GM06990 (cell line): ENCODE measurements around the gene ITPRID2.
A peak's percentile ranks its signal among the peaks of the same experiment; 100 is the strongest.

ENCODE experiments used
- DNase-seq: peaks from one replicate; pipeline ENCODE4 v3.0.0-alpha.2; 2011; ENCODE audit not compliant: insufficient read length; ENCODE audit errors: extremely low read depth
- H3K27me3 ChIP-seq: replicated peaks from 2 replicates; pipeline ENCODE4 v1.6.0; 2011; ENCODE audit warnings: low read length; ENCODE audit not compliant: control insufficient read depth, insufficient read depth
- H3K36me3 ChIP-seq: 2 replicates; pipeline ENCODE4 v1.5.1; 2011; ENCODE audit warnings: low read length; ENCODE audit not compliant: control insufficient read depth, insufficient read depth
- H3K4me3 ChIP-seq: replicated peaks from 2 replicates; pipeline ENCODE4 v1.5.1; 2011; ENCODE audit warnings: low read depth, mild to moderate bottlenecking, control low read depth, low read length
- TF ChIP-seq, protein P1 (sequence below): IDR thresholded peaks from 2 replicates; pipeline ENCODE4 v1.5.1; 2011; ENCODE audit warnings: low read length, control low read depth, mild to moderate bottlenecking, inconsistent platforms; ENCODE audit not compliant: insufficient read depth, poor library complexity, severe bottlenecking

Gene ITPRID2

DNA sequence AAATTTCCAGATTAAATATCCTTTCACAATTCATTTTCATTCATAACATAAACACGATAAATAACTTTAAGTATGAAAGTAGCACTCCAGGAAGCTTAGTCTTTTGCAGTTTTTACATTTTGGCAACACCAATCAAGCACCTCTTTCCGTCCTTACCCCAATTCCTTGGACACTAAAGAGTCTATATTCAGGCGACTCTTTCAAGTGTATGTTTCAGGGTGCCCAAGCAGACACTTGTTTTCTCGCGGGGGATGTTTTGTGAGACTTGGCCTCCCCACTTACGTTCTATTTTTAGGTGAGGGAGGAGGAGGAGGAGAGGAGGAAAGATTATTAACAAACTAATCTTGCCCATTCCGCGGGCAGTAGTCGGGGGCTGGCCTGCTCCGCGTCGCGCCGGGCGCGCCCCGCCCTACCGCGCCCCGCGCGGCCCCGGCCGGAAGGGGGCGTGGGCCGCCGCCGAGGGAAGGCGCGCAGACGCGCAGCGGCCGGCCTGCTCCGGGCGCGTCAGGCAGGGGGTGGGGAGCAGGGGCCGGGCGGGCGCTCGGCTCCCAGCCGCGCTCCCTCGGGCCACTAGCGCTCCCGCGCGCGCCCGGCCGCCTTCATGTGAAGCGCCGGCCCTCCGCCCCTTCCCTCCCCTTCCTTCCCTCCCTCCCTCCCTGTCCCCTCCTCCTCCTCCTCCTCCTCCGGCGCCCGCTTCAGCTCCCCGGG lies at the start of gene ITPRID2:
Gene ITPRID2, plus strand, starts transcription at position 473 of the 708 bp plus-strand sequence. CDS start 337 bp downstream, outside the sequence.
- no peaks in the 10 kb centered on the region for H3K36me3 ChIP-seq
- peak; percentile 87 for DNase-seq
- TF ChIP-seq, protein P1, sequence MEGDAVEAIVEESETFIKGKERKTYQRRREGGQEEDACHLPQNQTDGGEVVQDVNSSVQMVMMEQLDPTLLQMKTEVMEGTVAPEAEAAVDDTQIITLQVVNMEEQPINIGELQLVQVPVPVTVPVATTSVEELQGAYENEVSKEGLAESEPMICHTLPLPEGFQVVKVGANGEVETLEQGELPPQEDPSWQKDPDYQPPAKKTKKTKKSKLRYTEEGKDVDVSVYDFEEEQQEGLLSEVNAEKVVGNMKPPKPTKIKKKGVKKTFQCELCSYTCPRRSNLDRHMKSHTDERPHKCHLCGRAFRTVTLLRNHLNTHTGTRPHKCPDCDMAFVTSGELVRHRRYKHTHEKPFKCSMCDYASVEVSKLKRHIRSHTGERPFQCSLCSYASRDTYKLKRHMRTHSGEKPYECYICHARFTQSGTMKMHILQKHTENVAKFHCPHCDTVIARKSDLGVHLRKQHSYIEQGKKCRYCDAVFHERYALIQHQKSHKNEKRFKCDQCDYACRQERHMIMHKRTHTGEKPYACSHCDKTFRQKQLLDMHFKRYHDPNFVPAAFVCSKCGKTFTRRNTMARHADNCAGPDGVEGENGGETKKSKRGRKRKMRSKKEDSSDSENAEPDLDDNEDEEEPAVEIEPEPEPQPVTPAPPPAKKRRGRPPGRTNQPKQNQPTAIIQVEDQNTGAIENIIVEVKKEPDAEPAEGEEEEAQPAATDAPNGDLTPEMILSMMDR, result no peak
- H3K4me3 ChIP-seq, result peak within 1 kb of the TSS; percentile 73
- H3K27me3 ChIP-seq, result no peaks in the 10 kb centered on the region

DNA sequence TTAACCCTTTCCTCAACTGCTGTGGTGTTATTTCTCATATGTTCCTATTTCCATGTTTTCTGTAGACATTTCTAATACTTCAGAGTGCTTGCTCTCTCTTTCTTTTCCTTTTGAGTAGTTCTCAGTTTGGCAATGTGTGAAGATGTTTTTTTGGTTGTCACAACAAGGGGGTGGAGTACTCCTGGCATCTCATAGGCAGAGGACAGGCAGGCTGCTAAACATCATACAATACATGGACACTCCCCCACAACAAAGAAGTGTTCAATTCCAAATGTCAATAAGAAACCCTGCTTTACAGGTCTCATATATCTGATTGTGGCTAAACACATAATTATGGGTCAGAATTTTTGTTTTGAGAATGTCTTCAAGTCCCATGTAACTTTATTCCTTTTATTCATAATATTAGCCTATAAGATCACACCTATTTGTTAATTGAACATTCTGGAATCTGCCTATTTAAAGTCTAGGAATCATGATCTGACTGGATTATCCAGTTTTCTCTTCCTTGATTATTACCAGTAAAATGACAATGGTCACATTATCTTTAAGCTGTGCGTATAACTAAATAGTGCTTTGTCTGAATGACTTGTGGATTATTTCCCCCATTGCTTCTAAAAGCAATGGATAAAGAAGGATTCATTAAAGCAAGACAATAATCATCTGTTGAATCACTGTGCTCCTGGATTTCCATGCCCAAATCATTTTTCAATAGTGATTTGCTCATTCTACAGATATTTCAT lies 46.8 kb upstream of the ITPRID2 start:
- Histone ChIP-seq H3K36me3 (no peaks in the 10 kb centered on the region), H3K4me3 (no peak overlapping the region), H3K27me3 (no peaks in the 10 kb centered on the region)
- DNase-seq, result no peak
- TF ChIP-seq, protein P1, result no peak

DNA sequence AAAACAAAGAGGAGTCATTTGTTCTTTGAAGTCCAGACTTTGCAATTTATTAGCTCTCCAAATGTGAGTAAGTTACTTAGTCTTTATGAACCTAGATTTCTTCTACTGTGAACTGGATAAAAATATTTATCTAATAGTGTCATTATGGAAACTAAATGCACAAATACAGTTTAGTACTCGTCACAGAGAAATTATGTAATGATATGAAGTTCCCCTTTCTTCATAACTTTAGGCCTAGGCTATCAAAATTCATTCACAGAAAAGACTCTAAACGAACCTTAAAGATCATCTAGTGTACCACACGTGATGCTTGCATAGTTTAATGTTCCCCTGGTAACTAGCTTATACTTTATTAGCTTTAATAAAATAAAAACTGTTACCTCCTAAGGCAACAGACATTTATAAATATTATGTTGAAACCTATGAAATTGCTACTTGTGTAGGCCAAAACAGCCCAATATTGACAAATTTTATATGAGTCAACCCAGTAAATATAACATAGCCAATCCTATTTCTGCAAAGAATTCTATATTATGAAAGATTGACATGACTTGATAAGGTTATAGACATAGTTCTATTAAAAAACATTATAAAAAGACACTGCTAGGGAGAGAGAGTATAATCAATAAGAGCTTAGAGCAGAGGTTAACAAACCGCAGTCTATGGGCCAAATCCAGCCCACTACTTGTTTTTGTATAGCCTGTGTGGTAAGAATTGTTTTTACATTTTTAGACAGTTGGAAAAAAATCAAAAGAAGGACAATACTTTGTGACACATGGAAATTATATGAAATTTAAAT lies 44.9 kb upstream of the ITPRID2 start:
- H3K27me3 ChIP-seq, result no peaks in the 10 kb centered on the region
- TF ChIP-seq, protein P1, result no peak
- DNase-seq, result no peak
- H3K4me3 ChIP-seq, result no peak overlapping the region
- no peaks in the 10 kb centered on the region for H3K36me3 ChIP-seq

DNA sequence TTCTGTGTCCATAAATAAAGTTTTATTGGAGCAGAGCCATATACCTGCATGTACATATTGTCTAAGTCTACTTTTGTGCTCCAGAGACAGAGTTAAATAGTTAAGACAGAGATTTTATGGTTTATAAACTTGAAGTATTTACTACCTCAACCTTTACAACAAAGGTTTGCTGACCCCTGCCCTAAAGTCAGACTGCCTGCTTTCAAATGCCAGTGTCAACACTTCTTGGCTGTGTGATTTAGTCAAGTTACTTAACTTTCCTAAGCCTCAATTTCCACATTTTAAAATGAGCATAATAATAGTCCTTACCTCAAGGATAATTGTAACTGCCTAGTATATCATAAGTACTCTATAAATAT lies 44.4 kb upstream of the ITPRID2 start:
- Histone ChIP-seq H3K4me3 (no peak overlapping the region), H3K27me3 (no peaks in the 10 kb centered on the region)
- TF ChIP-seq, protein P1, result no peak

DNA sequence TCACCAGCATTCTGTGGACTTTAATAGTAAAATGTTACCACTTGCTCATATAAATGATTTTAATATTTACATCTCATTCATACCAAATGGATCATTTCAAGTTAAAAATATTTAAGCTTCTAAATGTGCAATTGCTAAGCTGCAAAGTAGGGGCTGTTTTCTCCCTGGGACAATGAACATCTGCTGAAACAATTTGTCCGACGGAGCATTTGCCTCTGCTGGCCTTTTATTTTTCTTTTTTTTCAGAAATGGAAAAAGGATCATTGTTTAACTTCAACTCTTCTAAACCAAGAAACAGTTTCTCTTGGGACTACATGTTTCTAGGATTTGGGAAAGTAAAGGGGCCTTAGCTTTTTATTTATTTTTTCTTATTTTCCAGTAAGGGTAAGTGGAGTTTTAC lies 43.8 kb upstream of the ITPRID2 start:
- TF ChIP-seq, protein P1, result no peak
- no peak for DNase-seq
- H3K4me3 ChIP-seq, result no peak overlapping the region
- H3K36me3 ChIP-seq, result no peaks in the 10 kb centered on the region
- no peaks in the 10 kb centered on the region for H3K27me3 ChIP-seq

More for the DNA sequence above, 44.4 kb upstream of the ITPRID2 start:
- H3K36me3 ChIP-seq, result no peaks in the 10 kb centered on the region
- no peak for DNase-seq
